HG02798 (cell line): ENCODE measurements around the gene ARCN1.
"Not testable (repeated sequence)": the region's sequence is repeated elsewhere in the genome, so short reads cannot be mapped to it uniquely, and the experiment has no call there.

Experiments used
- ATAC-seq: cut with Tn5 transposase; IDR thresholded peaks from one replicate; pipeline ENCODE4 v1.9.1; 2021; ENCODE audit warnings: mild to moderate bottlenecking; ENCODE audit not compliant: unreplicated experiment, poor library complexity

The ARCN1 gene

DNA sequence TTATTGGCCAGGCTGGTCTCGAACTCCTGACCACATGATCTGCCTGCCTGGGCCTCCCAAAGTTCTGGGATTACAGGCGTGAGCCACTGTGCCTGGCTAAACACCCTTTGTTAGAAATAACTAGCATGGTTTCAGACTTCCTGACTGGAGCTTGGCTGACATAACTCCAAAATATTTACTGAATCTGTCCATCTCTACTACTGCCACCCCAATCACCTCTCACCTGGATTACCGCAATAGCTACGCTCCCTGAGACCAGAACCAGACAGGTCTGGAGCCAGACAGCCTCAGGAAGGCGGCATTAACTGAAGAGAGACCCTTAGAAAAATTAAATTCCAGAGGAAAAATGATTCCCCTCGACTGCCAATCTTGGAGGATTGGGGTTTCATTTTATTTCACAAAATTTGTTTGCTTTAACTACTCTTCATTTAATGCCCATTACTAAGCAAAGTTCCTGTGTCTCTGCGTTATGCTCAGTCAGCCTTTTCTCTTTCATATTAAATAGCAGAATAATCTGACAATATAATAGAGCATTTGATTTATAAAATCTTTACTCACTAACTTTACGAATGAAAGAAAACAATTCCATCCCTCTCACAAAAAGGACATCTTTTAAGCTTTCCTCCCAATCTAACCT lies 28.1 kb upstream of the ARCN1 start:
- ATAC-seq, result no peak

DNA sequence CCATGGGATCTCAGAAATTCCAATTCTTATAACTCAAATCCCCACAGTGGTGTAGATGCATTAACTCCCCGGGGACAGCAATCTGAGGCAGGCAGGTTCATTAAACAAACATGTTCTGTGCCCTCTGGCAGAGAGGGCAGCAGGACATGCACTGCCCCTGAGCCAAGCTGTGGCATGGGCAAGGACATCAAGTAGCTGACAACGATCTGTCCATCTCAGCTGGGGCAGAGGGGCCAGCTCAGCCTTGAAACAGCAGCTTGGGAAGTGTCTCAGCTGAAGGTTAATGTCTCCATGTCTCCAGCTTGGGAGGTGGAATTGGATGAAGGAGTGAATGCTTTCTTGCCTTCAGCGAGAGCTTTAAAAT lies 27.6 kb upstream of the ARCN1 start:
- no peak for ATAC-seq

DNA sequence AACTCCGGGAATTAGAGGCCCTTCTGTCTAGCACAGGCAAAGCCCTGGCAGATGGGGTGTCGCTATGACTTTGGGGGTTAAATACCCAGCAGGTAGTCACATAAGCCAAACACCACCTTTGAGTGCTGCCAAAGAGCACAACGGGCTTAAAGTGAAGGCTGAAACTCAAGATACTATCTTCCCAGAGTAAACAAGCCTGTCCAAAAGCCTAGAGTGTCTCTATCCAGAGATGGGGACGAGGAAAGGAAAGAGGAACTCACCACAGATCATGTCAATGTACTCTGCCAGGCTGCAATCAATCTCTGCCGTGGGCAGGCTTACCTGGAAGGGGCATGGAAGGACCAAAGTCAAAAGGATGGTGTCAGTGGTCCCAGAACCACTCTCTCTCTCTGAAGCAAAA lies 26.7 kb upstream of the ARCN1 start:
- no peak for ATAC-seq

DNA sequence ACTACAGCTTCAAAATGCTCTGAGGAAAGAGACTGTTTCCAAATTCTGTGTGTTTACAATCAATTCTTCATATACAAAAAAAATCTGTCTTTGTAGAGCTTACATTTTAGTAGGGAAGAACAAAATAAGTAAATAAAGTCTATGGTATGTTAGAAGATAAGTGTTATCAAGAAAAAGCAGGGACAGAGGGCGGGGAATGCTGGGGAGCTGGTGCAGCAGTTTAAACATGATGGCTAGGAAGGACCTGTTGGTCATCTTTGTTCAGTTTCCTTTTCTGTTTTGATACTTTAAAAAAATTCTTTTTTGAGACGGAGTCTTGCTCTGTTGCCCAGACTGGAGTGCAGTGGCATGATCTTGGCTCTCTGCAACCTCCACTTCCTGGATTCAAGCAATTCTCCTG lies 25.1 kb upstream of the ARCN1 start:
- no peak for ATAC-seq

DNA sequence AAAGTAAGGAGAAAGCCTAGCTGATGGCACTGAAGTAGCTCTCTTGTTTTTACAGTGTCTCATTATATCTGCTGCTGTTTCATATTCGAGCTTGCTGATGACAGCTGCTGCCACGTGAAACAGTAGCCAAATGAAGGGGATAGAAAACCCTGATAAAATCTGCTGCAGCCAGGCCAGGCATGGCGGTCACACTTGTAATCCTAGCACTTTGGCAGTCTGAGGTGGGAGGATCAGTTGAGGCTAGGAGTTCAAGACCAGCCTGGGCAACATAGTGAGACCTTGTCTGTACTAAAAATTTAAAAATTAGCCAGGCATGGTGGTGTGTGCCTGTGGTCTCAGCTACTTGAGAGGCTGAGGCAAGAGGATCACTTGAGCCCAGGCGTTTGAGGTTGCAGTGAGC lies 19.9 kb upstream of the ARCN1 start:
- no peak for ATAC-seq

DNA sequence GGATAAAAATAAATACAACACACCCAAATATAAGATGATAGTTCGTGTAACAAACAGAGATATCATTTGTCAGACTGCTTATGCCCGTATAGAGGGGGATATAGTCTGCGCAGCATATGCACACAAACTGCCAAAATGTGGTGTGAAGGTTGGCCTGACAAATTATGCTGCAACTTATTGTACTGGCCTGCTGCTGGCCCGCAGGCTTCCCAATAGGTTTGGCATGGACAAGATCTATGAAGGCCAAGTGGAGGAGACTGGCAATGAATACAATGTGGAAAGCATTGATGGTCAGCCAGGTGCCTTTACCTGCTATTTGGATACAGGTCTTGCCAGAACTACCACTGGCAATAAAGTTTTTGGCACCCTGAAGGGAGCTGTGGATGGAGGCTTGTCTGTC lies 11.4 kb upstream of the ARCN1 start:
- ATAC-seq, result no peak

DNA sequence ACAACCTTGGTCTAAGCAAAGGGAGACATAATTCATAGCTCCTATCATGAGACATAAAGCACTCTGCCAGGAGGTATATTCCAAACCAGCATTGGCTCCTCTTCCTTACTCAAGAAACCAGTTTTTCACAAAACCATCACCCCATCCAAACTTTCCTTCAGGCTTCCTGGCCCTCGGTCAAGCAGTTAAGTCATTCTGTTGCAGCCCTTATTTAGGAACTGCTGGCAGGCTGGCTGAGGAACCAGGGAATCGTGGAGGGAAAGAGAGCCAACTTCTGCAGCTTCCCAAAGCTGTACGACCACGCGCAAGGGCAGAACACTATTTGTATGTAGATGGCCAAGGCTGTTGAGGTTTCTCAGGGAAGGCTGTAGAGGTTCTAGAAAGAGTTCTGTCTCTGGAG lies 7.2 kb upstream of the ARCN1 start:
- no peak for ATAC-seq

DNA sequence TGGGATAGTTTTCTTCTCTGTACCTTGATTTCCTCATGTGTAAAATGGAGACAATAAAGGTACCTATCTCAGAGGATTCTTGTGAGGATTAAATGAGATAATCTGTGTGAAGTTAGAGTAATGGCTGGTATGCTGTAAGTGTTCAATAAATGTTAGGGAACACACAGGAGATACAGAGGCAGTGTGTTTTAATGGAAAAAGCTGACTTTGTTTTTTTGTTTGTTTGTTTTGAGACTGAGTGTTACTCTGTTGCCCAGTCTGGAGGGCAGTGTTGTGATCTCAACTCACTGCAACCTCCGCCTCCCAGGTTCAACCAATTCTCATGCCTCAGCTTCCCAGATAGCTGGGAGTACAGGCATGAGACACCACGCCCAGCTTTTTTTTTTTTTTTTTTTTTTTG lies 2.5 kb upstream of the ARCN1 start:
- ATAC-seq, result no peak

DNA sequence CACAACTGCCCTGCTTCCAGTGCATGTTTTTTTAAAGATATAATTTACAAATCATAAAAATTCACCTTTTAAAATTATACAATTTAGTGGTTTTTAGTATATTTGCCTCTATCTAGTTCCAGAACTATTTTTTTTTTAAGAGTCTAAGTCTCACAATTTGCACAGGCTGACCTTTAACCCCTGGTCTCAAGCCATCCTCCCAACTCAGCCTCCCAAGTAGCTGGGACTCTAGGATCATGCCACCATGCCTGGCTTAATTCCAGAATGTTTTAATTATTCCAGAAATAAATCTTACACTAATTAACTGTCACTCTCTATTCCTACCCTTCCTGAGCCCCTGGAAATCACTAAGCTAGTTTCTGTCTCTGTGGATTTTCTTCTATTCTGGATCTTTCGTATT lies 1.4 kb upstream of the ARCN1 start:
- ATAC-seq, result no peak

DNA sequence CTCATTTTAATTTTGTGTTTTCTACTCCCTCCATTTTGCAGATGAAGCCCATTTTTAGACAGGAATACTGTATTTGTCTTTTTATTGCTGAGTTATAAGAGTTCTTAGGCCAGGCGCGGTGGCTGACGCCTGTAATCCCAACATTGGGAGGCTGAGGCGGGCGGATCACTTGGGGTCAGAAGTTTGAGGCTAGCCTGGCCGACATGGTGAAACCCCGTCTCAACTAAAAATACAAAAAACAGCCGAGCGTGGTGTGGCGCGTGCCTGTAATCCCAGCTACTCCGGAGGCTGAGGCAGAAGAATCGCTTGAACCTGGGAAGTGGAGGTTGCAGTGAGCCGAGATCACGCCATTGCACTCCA lies 528 bp upstream of the ARCN1 start:
- ATAC-seq, result not testable (repeated sequence)

DNA sequence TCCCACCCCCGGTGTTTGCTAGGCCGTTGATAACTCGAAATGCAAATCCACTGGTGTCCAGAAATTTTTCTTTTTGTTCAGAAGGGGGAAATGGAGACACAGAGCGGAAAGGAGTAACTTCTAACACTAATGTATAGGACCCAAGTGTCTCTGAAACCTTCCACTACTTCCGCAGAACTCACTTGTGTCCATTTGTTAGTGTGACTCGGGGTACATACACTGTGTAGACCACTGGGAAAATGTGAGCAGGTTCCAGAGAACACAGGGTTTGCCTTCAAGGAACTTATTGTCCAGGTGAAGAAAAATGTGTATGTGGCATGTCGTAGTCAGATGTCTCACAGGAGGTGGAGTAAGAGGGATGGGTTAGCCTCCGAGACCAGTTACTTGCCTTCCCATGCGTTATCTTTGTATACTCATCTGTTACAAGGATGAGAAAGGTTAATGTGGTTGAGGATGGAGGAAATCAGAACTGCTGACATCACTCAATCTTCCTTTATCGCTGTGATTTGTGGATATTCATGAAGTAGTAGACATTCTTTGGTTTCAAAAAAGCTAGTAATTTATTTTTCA lies 857 bp downstream of the ARCN1 start:
- ATAC-seq, result peak; percentile 31

DNA sequence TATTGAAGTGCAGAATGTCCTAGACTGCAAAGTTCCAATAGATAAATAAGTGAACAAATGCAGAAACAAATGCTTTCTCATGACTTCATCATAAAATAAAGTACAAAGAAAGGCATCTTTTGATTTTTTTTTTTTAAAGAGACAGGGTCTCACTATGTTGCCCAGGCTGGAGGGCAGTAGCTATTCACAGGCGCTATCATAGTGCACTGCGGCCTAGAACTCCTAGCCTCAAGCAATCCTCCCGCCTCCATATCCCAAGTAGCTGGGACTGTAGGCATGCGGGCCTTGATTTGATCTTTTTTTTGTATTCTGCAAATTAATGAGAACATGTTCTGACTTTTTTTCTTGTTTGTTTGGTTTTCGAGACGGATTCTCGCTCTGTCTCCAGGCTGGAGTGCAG lies 2.4 kb downstream of the ARCN1 start:
- ATAC-seq, result no peak

DNA sequence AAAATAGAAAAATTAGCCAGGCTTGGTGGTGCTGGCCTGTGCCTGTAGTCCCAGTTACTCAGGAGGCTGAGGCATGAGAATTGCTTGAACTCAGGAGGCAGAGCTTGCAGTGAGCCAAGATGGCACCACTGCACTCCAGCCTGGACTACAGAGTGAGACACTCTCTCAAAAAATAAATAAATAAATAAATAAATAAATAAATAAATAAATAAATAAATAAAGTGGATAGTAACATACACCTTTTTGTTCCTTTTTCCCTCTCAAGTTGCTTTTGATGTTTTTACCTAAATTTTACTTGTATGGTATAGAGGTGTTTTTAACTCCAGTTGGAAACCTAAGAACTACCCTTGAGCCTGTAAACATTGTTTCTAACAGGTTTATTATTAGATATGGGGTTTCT lies 5.8 kb downstream of the ARCN1 start:
- not testable (repeated sequence) for ATAC-seq

DNA sequence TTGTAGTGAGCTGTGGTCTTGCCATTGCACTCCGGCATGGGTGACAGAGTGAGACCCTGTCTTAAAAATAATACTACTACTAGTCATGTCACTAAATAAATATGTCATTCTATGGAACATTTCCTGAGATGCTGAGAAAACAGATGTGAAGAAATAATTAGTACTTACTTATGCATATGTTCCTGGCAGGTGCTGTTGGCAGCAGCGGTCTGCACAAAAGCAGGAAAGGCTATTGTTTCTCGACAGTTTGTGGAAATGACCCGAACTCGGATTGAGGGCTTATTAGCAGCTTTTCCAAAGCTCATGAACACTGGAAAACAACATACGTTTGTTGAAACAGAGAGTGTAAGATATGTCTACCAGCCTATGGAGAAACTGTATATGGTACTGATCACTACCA lies 8.8 kb downstream of the ARCN1 start:
- ATAC-seq, result no peak

DNA sequence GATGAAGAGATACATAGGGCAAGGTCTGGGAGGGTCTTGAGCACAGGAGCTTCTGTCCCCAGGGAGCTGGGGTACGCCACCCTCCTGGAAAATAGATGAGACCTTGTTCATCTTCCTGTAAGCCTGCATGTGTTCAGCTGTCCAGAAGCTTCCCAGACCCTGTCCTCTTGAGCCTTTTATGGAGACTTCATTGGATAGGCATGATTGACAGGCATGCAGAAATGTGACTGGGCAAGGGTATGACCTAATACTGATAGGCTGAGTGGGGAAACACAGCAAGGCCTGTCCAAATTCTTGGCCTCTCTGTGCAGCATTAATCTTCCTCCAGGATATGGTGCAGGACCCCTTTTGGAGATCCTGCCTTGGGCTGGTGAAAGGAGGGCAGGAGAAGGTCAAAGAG lies 15.7 kb downstream of the ARCN1 start:
- ATAC-seq, result no peak

DNA sequence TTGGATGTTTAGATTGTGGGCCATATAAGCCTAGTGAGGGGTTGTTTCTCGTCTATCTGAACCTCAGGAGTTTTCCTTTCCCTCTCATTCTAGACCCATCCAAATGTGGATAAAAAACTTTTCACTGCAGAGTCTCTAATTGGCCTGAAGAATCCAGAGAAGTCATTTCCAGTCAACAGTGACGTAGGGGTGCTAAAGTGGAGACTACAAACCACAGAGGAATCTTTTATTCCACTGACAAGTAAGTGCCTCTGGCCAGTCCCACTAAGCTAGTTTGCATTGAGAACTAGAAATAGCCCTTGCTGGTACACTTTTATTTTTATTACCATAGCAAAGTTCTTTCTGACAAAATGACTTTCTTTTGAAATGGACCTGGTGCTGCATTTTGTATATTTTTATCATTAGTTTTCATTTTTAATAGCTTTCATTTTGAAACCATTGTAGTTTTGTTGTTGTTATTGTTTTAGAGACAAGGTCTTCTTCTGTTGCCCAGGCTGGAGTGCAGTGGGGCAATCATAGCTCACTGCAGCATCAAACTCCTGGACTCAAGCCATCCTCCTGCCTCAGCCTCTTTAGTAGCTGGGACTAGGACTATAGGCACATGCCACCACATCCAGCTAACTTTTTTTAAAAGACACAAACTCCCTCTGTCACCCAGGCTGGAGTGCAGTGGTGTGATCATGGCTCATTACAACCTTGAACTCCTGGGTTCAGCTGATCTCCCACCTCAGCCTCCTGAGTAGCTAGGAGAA lies 20.6 kb downstream of the ARCN1 start:
- ATAC-seq, result no peak

DNA sequence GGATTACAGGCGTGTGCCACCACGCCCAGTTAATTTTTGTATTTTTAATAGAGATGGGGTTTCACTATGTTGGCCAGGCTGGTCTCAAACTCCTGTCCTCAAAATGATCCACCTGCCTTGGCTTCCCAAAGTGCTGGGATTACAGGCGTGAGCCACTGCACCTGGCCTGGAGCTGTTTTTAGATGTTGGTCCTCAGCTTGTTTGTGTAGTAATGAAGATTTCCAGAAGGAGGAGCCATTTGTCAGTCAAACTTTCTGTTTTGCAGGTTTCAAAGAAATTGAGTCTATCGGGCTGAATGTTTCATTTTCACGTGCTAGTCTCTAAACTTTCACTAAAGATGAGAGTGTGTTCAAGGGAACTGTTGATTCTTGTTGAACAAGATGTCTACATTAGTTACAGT lies 22.8 kb downstream of the ARCN1 start:
- not testable (repeated sequence) for ATAC-seq

DNA sequence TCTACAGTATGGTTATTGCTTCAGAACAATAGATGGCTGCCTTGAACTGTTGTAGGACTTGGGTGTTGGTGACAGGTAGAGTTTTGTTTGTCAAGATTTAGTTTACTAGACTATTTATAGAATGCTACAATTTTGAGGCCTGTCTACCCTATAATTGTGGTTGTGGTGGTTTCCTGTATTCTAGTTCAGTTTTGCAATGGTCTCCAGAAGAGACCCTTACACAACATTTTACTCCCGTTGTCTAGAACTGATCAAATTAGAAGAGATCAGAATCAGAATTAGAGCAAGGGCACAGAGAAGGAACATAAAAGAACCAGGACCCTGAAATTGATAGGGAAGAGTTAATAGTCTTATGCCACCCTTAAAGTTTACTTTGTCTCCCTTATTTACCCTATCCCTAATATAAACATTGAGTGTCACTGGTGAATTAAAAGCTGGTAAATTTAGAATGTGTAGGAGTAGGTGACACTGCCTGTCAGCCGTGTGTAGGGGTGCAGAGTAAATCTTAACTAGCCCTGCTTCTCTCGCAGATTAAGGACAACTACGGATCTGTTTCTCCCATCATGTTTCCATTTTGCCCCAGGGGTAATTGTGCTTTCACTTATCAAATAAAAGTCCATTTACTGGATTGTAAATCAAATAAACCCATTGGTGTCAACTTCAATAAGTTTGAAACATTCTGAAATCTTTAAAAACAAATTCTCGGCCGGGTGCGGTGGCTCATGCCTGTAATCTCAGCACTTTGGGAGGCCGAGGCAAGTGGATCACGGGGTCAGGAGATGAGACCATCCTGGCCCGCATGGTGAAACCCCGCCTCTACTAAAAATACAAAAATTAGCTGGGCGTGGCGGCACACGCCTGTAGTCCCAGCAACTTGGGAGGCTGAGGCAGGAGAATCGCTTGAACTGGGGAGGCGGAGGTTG lies 24.3 kb downstream of the ARCN1 start:
- ATAC-seq, result no peak

DNA sequence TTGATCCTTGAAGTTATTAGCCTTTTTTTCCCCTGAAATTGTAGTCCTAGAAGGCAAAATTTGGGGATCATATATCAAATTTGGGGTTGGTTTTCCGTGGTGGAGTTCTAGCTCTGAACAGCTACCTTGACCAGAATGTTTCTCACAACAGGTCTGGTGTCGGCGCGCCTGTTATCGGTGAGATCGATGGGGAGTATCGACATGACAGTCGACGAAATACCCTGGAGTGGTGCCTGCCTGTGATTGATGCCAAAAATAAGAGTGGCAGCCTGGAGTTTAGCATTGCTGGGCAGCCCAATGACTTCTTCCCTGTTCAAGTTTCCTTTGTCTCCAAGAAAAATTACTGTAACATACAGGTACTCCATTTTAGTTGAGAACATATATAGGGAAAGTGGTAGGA lies 25.3 kb downstream of the ARCN1 start:
- no peak for ATAC-seq

DNA sequence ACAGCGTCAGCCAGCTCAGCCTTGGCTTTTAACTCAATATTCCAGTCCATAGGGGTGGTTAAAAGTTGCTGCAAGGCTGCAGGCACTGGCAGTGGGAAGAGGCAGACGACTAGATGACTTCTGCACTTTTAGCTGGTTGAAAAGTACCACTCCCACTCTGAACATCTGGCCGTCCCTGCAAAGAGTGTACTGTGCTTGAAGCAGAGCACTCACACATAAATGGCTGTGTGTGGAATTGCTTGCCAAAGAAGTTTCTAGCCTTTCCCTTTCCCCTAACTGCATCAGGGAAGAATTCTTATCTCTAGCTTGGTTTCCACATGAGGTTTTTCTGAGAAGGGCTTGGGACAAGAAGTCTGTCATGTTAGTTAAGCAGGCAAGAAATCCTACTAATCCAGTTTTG lies 30.1 kb downstream of the ARCN1 start:
- no peak for ATAC-seq

DNA sequence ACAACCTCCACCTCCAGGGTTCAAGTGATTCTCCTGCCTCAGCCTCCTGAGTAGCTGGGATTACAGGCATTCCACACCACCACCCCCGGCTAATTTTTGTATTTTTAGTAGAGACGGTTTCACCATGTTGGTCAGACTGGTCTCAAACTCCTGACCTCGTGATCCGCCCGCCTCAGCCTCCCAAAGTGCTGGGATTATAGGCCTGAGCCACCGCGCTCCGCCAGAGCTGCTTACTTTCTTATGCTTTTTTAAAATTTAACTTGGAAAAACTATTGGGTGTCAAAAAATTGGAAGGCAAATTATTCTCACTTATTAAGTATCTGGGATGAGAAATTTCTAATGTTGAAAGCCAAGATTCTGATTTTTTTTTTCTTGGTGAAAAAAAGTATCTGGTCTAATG lies 31.5 kb downstream of the ARCN1 start:
- ATAC-seq, result not testable (repeated sequence)
